ENCODE measurements around the gene CFAP99.

Gene CFAP99

GRCh38 chr4:2423695-2424094 is 4.9 kb downstream of the CFAP99 start:
- no peak for TF ChIP-seq CTCF (conservative IDR thresholded peaks at IDR 0.05; ENCODE audit: low read depth, low read length)
- Histone ChIP-seq H2AFZ (ENCODE audit: low read depth) (no peak overlapping the region), H3K4me3 (IDR thresholded peaks at IDR 0.05; ENCODE audit: insufficient read depth, low read depth, low read length) (no peak overlapping the region), H3K79me2 (ENCODE audit: insufficient read depth, low read depth) (no peaks in the 10 kb centered on the region), H3K9ac (no peak overlapping the region), H3K27me3 (ENCODE audit: insufficient read depth, low read depth) (peaks cover 4% of the 10 kb centered on the region; the same call in 1 of the 2 replicates), H3K36me3 (ENCODE audit: insufficient read depth) (no peaks in the 10 kb centered on the region), H3K4me2 (no peak overlapping the region), H3K27ac (no peak overlapping the region), H3K4me1 (ENCODE audit: low read depth, poor library complexity, severe bottlenecking) (no peaks in the 10 kb centered on the region), H4K20me1 (ENCODE audit: insufficient read depth) (no peaks in the 10 kb centered on the region)

GRCh38 chr4:2424581-2424980 is 5.8 kb downstream of the CFAP99 start:
- H3K27ac ChIP-seq = no peak overlapping the region
- no peaks in the 10 kb centered on the region for H3K79me2 ChIP-seq (ENCODE audit: insufficient read depth, low read depth)
- H3K4me3 ChIP-seq (IDR thresholded peaks at IDR 0.05; ENCODE audit: insufficient read depth, low read depth, low read length) = no peak overlapping the region
- H3K36me3 ChIP-seq (ENCODE audit: insufficient read depth) = no peaks in the 10 kb centered on the region
- H3K9ac ChIP-seq = no peak overlapping the region
- H2AFZ ChIP-seq (ENCODE audit: low read depth) = no peak overlapping the region
- H4K20me1 ChIP-seq (ENCODE audit: insufficient read depth) = no peaks in the 10 kb centered on the region
- TF ChIP-seq CTCF (conservative IDR thresholded peaks at IDR 0.05; ENCODE audit: low read depth, low read length) = no peak
- no peaks in the 10 kb centered on the region for H3K4me1 ChIP-seq (ENCODE audit: low read depth, poor library complexity, severe bottlenecking)
- H3K27me3 ChIP-seq (ENCODE audit: insufficient read depth, low read depth) = peaks cover 4% of the 10 kb centered on the region; the same call in 1 of the 2 replicates
- H3K4me2 ChIP-seq = no peak overlapping the region

GRCh38 chr4:2425386-2426068 is 6.8 kb downstream of the CFAP99 start:
- Histone ChIP-seq H3K9ac (no peak overlapping the region), H3K4me1 (ENCODE audit: low read depth, poor library complexity, severe bottlenecking) (no peaks in the 10 kb centered on the region), H3K79me2 (ENCODE audit: insufficient read depth, low read depth) (no peaks in the 10 kb centered on the region), H3K4me2 (no peak overlapping the region), H4K20me1 (ENCODE audit: insufficient read depth) (no peaks in the 10 kb centered on the region), H3K27ac (no peak overlapping the region), H3K4me3 (IDR thresholded peaks at IDR 0.05; ENCODE audit: insufficient read depth, low read depth, low read length) (no peak overlapping the region), H3K36me3 (ENCODE audit: insufficient read depth) (no peaks in the 10 kb centered on the region), H3K27me3 (ENCODE audit: insufficient read depth, low read depth) (peaks cover under 1% of the 10 kb centered on the region; the same call in 1 of the 2 replicates), H2AFZ (ENCODE audit: low read depth) (no peak overlapping the region)
- TF ChIP-seq CTCF (conservative IDR thresholded peaks at IDR 0.05; ENCODE audit: low read depth, low read length) = no peak

- Histone ChIP-seq H3K4me1 (ENCODE audit: low read depth, poor library complexity, severe bottlenecking) (no peaks in the 10 kb centered on the region), H3K4me3 (IDR thresholded peaks at IDR 0.05; ENCODE audit: insufficient read depth, low read depth, low read length) (no peak overlapping the region), H3K27me3 (ENCODE audit: insufficient read depth, low read depth) (no peaks in the 10 kb centered on the region; the same call in 1 of the 2 replicates), H4K20me1 (ENCODE audit: insufficient read depth) (no peaks in the 10 kb centered on the region), H3K9ac (no peak overlapping the region), H3K79me2 (ENCODE audit: insufficient read depth, low read depth) (no peaks in the 10 kb centered on the region), H3K27ac (no peak overlapping the region), H3K36me3 (ENCODE audit: insufficient read depth) (no peaks in the 10 kb centered on the region), H2AFZ (ENCODE audit: low read depth) (no peak overlapping the region; the same call in 1 of the 2 replicates), H3K4me2 (no peak overlapping the region)
- TF ChIP-seq CTCF (conservative IDR thresholded peaks at IDR 0.05; ENCODE audit: low read depth, low read length) = no peak
These were observed 7.3 kb downstream of the CFAP99 start for GRCh38 chr4:2426069-2426397.
